HG03280 (cell line): ENCODE data around the gene GID8.

Experiments used
- ATAC-seq: cut with Tn5 transposase; IDR thresholded peaks from one replicate; pipeline ENCODE4 v1.9.1; 2021; ENCODE audit warnings: mild to moderate bottlenecking, moderate library complexity; ENCODE audit not compliant: unreplicated experiment

The GID8 gene

DNA sequence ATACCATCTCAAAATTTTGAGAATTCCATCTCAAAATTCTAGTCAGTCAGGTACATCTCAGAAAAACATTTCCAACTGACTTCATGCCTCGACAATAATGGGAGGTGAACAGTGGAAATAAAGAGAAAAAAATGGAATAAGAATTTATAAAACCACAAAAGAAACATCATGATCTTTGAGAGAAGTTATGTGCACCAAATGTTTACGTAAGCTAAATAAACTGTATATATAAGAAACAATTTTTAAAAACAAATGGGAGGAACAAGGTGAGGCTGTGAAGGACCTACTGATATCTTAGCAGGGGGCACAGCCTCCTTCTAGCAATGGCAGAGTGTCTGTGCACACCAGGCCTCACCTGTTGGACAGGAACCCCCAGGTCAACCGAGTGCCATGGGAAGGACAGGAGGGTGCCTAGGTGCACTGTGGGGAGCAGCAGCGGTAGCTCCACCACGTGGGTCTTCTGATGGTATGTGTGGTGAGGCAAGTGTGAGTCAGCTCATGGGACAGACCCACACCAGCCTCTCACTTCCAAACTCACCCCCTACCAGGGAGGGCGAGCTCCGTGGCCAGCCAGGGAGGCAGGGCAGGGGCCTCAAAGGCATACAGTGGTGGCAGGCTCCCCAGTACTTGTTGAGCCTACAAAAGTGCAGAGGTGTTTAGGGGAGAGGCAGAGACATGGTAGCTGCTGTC is 34.9 kb upstream of the GID8 start:
- no peak for ATAC-seq

- no peak for ATAC-seq
Measured at GRCh38 chr20:62905536-62906117, 32.3 kb upstream of the GID8 start.

DNA sequence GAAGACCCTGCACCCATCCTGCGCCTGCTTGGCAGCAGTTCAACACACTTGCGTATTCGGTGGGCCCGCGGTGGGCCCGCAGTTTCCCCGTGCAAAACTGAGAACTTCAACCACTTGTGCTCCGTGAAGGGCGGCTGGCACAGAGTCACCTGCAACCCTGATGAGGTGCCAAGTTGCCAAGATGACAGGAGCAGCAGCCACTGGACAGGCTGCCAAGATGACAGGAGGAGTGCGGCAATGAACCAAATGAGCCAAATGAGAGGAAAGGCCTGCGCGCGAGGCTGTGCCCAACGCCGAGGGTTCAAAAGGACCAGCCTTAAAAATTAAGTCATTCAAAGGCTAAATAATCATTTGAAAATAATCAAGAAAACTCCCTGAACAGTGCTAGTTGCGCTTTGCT is 31.7 kb upstream of the GID8 start:
- no peak for ATAC-seq

- ATAC-seq = no peak
Measured at GRCh38 chr20:62906647-62907375, 31.1 kb upstream of the GID8 start.

- ATAC-seq = no peak
Measured at GRCh38 chr20:62907384-62908317, 30.3 kb upstream of the GID8 start.

DNA sequence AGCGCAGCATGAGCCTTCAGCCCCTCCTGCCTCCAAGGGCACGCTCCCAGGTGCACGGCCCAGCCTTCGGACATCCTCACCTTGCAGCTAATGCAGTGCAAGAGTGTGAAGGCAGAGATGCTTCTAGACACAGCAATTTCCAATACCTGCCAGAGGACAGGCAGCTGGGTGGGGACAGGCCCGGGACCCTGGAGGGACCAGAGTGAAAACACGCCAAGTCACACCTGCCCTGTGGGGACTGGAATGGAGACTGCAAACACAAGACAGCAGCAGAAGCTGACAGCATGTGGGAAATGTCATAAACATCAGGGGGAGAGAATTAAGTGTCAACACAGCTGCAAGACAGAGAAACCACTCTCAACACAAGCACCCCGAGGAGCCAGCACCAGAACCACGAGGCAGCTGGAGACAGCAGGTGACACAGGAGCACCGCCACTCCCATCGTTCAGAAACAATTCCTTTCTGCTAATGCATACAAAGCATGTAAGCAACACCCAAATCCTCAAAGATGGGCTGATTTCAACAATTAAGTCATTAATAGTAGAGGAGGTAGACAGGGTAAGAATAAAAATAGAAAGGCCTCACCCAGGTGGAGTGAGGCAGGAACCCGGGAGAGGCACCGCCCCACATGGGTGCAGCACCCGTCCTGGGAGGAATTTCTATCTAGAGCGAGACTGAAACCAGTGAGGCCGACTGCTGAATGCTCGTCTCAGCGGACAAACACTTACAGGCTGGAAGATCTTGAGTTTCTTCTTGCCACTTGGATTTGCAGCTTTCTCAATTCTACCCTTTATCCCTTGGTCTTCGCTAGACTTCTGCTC is 28.8 kb upstream of the GID8 start:
- ATAC-seq = no peak

- ATAC-seq = no peak
Measured at GRCh38 chr20:62910217-62910766, 27.7 kb upstream of the GID8 start.

- no peak for ATAC-seq
Measured at GRCh38 chr20:62910777-62911497, 27.0 kb upstream of the GID8 start.

- no peak for ATAC-seq
Measured at GRCh38 chr20:62911701-62912280, 26.2 kb upstream of the GID8 start.

DNA sequence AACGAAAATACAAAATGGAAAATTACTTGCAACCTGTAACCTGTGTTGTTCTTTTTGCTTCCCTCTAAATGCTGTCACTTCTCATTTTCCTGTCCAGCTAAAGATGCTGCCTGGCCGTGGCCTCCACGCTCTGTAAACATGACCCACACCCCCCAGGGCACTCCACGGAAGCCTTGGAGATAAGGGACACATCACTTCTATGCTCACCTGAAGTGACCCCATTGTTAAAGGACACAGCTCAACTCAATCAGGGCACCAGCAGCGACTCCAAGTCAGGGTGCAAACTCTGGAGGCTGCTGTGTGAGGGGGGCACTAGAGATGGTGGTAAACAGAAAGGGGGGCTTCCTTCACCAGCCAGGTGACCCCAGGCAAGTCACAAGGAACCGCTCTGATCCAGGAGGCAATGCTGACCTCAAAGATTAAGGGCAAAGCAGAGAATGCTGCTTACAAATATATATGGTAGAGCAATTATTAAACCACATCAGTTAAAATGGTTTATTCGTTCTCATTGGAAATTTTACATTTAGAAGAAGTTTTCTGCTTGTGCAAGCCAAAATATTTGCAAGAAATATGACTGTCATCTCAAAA is 24.8 kb upstream of the GID8 start:
- no peak for ATAC-seq

DNA sequence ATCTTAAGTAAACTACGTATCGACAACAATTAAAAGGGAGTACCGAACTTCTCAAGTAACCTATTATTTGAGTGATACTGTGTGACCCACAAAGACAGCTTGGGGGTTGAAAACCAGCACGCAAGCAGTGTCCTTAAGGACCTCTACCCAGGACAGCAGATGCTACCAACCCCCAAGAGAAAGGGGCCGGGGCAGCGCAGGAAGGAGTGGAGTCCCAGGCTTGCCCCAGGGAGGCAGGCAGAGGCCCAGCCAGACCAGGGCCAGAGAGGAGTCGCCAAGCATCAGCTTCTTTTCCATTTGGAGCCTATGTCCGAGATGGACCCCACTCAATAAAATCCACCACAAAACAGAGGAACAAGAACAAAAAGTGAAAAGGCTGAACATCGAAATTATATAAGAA is 23.5 kb upstream of the GID8 start:
- ATAC-seq = no peak

- ATAC-seq = no peak
Measured at GRCh38 chr20:62914970-62915457, 22.9 kb upstream of the GID8 start.

DNA sequence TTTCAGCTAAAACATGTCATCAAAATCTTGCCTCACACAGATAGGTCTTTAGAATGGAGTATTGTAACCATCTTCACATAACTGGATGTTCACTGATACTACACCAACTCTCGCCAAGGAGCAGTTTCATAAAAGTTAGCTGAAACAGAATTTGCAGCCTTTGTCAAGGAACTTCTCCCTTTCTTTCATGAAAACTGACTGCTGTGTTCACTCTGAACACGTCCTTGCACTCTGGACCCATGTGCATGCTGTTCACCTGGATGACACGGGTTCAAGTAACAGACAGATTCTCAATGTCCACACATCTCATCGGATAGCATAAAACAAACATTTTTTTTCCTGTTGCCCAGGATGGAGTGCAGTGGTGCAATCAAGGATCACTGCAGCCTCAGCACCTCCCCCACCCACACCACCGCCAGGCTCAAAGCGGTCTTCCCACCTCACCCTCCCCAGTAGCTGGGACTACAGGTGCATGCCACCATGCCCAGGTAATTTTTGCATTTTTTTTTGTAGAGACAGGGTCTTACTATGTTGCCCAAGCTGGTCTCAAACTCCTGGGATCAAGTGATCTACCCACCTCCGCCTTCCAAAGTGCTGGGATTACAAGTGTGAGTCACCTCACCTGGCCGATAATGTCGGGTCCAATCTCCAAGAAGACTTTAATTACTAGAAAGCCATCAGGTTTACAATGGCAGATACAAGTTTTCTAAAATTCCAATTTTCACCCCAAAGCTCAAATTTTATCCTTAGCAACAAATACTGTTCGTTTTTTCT is 21.1 kb upstream of the GID8 start:
- ATAC-seq = no peak

- ATAC-seq = no peak
Measured at GRCh38 chr20:62917720-62918119, 20.2 kb upstream of the GID8 start.

DNA sequence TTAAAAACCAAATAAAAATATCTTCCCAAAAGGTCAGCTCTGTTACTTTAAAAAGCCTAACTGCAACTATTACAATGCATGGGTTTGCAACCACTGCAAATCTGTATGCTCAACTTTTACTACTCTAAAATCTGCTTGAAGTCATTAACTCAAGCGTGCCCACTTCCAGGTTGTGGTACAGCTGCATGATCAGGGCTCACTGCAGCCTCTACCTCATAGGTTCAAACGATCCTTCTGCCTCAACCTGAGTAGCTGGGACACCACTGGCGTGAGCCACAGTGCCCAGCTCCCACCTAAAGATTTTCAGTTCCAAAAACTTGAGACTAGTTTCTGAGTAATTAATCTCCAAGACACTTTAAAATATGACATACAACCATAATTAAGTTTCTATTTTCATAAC is 19.8 kb upstream of the GID8 start:
- ATAC-seq = no peak

DNA sequence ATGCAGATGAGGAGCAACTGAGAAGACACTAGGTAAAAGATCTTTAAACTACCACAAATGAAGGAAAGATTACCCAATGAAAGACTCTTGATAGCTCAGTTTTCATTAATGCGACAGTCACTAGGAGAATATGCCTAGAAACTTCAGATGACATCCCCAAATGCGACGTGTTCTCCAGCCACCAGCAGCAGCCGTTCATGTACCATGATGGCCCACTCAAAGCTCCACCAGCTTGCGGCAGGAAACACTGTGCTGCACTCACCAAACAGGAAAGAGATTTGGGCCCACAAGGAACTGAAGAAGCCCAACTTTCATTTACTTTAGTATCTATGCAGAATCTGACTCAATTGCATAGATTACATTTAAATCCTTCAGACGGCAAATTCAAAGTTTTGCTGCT is 19.1 kb upstream of the GID8 start:
- ATAC-seq = no peak

GRCh38 chr20:62920039-62920645 is 17.8 kb upstream of the GID8 start:
- no peak for ATAC-seq
